GM21576 (cell line): ENCODE measurements around the gene DNAJC6.
"Not testable (repeated sequence)": the region's sequence is repeated elsewhere in the genome, so short reads cannot be mapped to it uniquely, and the experiment has no call there.

ENCODE experiments used
- ATAC-seq: cut with Tn5 transposase; IDR thresholded peaks from one replicate; pipeline ENCODE4 v1.9.1; 2021; ENCODE audit warnings: mild to moderate bottlenecking, moderate library complexity; ENCODE audit not compliant: unreplicated experiment

The DNAJC6 gene

GRCh38 chr1:65355031-65355712 lies 45.8 kb downstream of the DNAJC6 start:
- no peak for ATAC-seq

GRCh38 chr1:65357291-65357960 lies 48.1 kb downstream of the DNAJC6 start:
- no peak for ATAC-seq

- ATAC-seq, result no peak
These were observed 50.5 kb downstream of the DNAJC6 start for GRCh38 chr1:65359888-65360287.

GRCh38 chr1:65360648-65361047 lies 51.3 kb downstream of the DNAJC6 start:
- no peak for ATAC-seq

GRCh38 chr1:65362545-65362944 lies 53.2 kb downstream of the DNAJC6 start:
- ATAC-seq, result no peak

GRCh38 chr1:65363484-65363883 lies 54.1 kb downstream of the DNAJC6 start:
- no peak for ATAC-seq

DNA sequence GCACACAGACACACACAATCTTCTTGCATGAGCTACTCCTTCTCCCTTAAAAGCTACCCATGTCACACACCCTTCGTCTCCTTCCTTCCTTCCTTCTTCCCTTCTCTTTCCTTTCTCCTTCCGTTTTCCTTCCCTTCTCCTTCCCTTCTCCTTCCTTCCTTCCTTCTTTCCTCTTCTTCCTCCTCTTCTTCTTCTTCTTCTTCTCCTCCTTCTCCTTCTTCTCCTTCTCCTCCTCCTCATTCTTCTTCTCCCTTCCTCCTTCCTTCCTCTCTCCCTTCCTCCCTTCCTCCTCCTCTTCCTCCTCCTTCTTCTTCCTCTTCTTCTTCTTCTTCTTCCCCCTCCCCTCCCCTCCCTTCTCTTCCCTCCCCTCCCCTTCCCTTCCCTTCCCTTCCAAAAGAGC lies 59.1 kb downstream of the DNAJC6 start:
- ATAC-seq, result no peak

DNA sequence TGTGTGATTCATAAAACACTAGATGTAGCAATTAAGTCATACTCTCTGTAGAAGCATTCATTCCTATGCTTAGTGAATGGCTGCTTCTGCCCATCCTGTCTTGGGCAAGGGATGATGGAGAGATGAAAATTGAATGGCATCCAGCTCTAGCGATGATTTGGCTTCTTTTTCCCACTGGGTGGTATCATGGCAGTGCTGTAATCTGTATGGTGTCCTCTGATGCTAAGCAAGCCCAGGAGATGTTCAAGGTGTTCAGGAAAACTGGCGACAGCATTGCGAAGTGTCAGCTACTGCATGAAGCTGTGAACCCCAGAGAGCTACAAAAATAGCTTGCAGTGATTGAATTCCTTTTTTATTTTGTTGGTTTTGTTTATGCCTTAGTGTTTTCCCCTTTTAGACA lies 62.2 kb downstream of the DNAJC6 start:
- ATAC-seq, result no peak

GRCh38 chr1:65372557-65372956 lies 63.2 kb downstream of the DNAJC6 start:
- no peak for ATAC-seq

- ATAC-seq, result no peak
These were observed 68.3 kb downstream of the DNAJC6 start for GRCh38 chr1:65377496-65378246.

DNA sequence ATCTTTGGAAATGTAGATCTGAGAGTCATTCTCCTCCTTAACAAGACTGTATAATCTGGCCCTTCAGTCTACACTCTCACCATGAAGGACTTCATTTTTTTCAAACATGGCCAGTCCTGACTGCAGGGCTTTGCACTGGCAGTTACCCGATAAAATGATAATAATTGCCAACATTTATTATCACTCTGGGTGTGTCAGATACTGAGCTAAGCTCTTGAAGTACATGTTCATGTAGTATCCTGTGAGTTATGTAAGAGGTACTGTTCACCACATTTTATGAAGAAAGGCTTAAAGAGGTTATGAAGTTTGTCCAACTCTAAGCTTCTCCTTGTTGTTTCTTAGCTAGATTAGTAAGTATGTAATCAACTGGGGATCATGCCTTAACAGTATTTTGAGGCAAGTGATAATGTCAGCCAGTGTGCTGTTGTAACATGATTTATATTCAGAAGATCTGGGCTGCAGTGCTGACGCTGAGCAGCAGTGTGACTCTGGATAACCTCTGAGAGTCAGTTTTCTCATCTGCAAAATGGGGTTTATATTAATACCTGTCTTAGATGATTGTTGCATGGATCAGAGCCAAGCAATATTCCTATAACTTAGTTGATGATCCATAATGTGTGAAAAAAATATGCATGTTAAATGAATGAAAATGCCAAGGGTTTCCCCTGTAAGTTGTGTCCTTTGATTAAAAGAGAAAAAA lies 69.1 kb downstream of the DNAJC6 start:
- no peak for ATAC-seq

DNA sequence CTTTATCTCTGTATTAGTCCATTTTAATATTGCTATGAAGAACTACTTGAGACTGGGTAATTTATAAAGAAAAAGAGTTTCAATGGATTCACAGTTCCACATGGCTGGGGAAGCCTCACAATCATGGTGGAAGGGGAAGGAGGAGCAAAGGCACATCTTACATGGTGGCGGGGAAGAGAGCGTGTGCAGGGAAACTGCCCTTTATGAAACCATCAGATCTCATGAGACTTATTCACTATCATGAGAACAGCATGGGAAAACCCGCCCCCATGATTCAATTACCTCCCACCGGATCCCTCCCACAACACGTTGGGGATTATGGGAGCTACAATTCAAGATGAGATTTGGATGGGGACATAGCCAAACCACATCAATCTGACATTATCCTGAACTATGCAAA lies 75.1 kb downstream of the DNAJC6 start:
- not testable (repeated sequence) for ATAC-seq

DNA sequence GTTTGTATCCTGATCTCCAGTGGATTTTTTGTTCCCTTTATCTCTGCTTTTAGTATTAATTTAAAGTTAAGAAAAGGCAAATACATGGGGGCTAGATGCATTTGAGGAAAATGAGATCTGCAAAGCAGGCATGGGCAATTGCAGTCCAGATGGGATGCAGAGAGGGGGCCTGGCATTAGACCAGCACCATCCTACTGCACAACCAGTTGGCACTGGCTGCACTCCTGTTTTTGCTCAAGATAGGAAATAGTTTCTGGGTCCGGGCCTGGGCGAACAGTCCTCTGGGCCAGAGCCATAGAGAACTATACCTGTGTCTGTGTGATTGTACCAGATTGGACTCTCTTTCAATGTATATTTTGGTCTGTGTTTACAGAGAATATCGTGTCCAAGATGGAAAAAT lies 77.1 kb downstream of the DNAJC6 start:
- ATAC-seq, result no peak

DNA sequence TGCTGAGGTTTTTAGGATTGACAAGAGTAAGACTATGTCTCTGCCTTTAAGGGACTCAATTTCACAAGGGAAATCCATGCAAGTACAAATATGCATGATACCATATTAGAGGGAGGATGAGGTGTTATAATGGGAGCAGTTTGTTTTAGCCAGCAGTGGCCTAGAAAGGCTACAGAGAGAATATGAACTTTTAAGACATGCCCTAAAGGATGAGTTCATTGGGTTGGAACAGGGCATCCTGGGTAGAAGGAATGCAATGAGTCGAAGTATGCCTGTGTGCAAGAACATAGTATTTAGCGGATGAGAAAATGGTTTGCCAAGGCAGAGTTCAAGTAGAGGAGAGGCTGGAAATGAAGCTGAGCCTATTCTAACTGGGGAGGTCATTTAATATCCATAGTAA lies 78.5 kb downstream of the DNAJC6 start:
- no peak for ATAC-seq

GRCh38 chr1:65388908-65389695 lies 79.8 kb downstream of the DNAJC6 start:
- ATAC-seq, result no peak

DNA sequence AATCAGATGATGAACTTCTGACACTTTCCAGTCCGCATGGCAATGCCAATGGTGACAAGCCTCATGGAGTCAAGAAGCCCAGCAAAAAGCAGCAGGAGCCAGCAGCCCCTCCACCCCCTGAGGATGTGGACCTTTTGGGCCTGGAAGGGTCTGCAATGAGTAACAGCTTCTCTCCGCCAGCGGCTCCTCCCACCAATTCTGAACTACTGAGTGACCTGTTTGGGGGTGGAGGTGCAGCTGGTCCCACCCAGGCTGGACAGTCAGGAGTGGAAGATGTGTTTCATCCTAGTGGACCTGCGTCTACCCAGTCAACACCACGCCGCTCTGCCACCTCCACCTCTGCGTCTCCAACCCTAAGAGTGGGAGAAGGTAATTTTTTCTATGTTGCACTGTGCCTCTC lies 83.2 kb downstream of the DNAJC6 start:
- ATAC-seq, result no peak

- peak; percentile 94 for ATAC-seq
These were observed 84.0 kb downstream of the DNAJC6 start for GRCh38 chr1:65393347-65393746.

DNA sequence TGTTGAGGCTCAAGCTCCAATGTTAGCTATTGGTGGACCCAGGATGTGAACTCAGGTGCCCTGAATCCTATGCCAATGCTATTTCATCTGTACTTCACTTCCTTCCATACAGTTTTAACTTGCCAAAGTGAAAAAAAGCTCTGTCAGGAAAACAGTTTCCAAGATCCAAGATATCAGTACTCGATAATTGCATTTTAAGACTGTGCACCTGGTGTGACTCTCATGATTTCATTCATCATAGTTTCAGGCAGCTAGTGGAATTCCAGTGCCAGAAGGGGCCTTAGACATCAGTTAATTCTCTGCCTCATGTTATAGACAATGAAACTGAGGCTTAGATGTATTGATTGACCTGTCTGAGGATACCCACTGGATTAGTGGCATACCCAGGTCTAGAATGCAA lies 84.6 kb downstream of the DNAJC6 start:
- ATAC-seq, result no peak

DNA sequence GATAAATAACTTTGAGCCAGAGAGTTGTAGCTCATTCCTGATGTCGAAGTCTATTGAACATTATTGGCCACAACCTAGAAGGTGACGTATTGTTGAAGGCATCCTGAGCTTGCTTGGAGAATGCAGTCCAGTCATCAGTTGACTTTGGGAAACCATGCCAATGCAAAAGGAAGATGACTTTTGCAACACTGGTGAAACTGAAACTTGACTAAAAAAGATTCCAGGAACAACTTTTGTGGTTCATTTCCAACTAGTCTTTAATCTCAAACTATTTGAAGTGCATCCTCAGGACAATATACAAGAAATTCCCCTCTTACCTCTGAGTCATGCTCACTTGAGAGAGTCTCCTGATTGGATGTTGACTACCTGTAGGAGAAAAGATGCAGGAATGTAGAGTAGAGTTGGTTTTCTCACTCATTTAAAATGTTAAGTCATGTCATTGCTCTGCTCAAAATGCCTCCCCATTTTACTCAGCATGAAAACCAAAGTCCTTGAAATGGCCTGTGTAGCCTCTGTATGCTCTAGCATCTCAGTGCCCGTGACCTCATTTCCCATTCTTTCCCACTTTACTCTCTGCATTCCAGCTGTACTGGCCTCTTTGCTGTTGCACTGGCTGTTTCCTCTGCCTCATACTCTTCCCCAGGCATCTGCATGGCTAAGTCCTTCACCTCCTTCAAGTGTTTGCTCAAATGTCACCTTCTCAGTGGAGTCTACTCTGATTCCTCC lies 86.7 kb downstream of the DNAJC6 start:
- no peak for ATAC-seq

- no peak for ATAC-seq
These were observed 88.7 kb downstream of the DNAJC6 start for GRCh38 chr1:65398083-65398482.
